HL-60 (cell line): ENCODE measurements around the gene CERS6.

Experiments used
- DNase-seq, 2 experiments: peaks; one replicate each; pipeline ENCODE4 v3.0.0-alpha.2; 2010 to 2020; ENCODE audit warnings: low read depth in 1 of 2, low spot score in 1 of 2
- H3K27ac ChIP-seq: fragments of 250-450 bp; sonication (Bioruptor Pico); replicated peaks from 2 replicates; pipeline ENCODE4 v1.5.1; 2020; ENCODE audit warnings: mild to moderate bottlenecking, moderate library complexity
- H3K27me3 ChIP-seq: fragments of 250-450 bp; sonication (Bioruptor Pico); 2 replicates; pipeline ENCODE4 v1.5.1; 2021; ENCODE audit warnings: mild to moderate bottlenecking, moderate library complexity; ENCODE audit not compliant: insufficient read depth, poor library complexity, severe bottlenecking
- H3K4me3 ChIP-seq: replicated peaks from 2 replicates; pipeline ENCODE4 v1.5.1; 2011; ENCODE audit warnings: mild to moderate bottlenecking, control low read depth, low read length; ENCODE audit not compliant: insufficient read depth
- GABPA ChIP-seq: IDR thresholded peaks from 2 replicates; pipeline ENCODE4 v1.6.1; 2012; ENCODE audit warnings: low read depth
- POLR2AphosphoS5 ChIP-seq: IDR thresholded peaks from 2 replicates; pipeline ENCODE4 v1.6.1; 2012; ENCODE audit warnings: low read depth
- SPI1 ChIP-seq: IDR thresholded peaks from 2 replicates; pipeline ENCODE4 v1.6.1; 2012; ENCODE audit warnings: low read depth, mild to moderate bottlenecking, borderline replicate concordance
- TF ChIP-seq, protein P1 (sequence below): IDR thresholded peaks from one replicate; pipeline ENCODE4 v1.5.1; 2011; ENCODE audit warnings: low read length, control low read depth, inconsistent platforms; ENCODE audit not compliant: insufficient read depth
- TF ChIP-seq, protein P2 (sequence below): IDR thresholded peaks from 2 replicates; pipeline ENCODE4 v1.6.1; 2012; ENCODE audit warnings: low read depth; ENCODE audit not compliant: insufficient replicate concordance

CERS6 gene

DNA sequence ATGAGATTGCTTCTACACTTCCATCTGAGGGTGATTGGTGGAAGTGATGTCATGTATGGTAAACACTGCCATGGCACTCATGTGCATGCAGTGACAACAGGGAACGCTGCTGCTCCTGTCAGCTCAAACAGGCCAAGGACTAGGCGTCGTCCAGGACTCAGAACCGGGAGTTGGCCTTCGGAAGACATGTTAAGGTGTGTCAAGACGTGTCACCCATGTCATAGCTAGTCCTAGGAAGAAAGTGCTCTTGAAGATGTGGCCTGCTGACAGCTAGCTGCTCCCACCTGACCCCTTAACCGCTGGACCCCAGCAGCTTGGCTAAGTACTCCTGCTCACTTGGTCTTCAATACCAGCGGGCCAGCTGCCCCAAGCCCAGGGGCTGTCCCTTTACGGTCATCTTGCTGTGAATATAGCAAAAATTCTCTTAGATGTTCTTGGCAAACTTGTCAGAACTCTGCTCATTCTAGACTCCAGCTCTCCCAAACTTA, 340.1 kb downstream of the CERS6 start:
- H3K4me3 ChIP-seq: no peak overlapping the region
- no peak for TF ChIP-seq GABPA
- TF ChIP-seq, protein P1, sequence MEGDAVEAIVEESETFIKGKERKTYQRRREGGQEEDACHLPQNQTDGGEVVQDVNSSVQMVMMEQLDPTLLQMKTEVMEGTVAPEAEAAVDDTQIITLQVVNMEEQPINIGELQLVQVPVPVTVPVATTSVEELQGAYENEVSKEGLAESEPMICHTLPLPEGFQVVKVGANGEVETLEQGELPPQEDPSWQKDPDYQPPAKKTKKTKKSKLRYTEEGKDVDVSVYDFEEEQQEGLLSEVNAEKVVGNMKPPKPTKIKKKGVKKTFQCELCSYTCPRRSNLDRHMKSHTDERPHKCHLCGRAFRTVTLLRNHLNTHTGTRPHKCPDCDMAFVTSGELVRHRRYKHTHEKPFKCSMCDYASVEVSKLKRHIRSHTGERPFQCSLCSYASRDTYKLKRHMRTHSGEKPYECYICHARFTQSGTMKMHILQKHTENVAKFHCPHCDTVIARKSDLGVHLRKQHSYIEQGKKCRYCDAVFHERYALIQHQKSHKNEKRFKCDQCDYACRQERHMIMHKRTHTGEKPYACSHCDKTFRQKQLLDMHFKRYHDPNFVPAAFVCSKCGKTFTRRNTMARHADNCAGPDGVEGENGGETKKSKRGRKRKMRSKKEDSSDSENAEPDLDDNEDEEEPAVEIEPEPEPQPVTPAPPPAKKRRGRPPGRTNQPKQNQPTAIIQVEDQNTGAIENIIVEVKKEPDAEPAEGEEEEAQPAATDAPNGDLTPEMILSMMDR: no peak
- no peaks in the 10 kb centered on the region for H3K27me3 ChIP-seq
- DNase-seq: no peak
- H3K27ac ChIP-seq: no peak overlapping the region

DNA sequence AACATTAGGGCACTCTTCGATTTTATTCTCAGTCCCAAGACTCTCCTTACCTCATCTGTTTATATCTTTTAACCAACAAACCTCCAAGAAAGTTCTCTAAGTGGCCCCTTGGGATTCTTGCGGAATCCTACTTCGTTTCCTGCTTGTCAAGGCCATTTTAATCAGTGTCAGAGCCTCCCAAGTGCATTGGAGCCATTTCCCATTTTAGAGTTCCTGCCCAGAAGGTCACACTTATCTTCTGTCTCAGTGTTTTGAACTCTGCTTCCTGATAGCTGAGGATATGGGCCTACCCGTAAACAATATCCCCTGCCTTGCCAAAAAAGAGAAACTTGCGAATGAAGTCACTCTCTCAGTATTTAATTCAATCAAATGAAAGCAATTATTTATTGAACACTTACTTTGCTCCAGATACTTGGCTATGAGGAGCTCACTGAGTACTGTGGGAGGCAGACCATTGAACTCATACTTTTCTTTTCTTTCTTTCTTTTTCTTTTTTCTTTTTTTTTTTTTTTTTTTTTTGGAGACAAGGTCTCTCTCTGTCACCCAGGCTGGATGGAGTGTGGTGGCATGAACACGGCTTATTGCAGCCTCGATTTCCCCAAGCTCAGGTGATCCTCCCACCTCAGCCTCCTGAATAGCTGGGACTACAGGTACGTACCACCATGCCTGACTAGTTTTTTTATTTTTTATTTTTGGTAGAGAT, 340.7 kb downstream of the CERS6 start:
- TF ChIP-seq POLR2AphosphoS5 (no peak), SPI1 (no peak), GABPA (no peak)
- TF ChIP-seq, protein P2, sequence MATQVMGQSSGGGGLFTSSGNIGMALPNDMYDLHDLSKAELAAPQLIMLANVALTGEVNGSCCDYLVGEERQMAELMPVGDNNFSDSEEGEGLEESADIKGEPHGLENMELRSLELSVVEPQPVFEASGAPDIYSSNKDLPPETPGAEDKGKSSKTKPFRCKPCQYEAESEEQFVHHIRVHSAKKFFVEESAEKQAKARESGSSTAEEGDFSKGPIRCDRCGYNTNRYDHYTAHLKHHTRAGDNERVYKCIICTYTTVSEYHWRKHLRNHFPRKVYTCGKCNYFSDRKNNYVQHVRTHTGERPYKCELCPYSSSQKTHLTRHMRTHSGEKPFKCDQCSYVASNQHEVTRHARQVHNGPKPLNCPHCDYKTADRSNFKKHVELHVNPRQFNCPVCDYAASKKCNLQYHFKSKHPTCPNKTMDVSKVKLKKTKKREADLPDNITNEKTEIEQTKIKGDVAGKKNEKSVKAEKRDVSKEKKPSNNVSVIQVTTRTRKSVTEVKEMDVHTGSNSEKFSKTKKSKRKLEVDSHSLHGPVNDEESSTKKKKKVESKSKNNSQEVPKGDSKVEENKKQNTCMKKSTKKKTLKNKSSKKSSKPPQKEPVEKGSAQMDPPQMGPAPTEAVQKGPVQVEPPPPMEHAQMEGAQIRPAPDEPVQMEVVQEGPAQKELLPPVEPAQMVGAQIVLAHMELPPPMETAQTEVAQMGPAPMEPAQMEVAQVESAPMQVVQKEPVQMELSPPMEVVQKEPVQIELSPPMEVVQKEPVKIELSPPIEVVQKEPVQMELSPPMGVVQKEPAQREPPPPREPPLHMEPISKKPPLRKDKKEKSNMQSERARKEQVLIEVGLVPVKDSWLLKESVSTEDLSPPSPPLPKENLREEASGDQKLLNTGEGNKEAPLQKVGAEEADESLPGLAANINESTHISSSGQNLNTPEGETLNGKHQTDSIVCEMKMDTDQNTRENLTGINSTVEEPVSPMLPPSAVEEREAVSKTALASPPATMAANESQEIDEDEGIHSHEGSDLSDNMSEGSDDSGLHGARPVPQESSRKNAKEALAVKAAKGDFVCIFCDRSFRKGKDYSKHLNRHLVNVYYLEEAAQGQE: no peak
- TF ChIP-seq, protein P1: no peak
- no peak for DNase-seq
- Histone ChIP-seq H3K27me3 (no peaks in the 10 kb centered on the region), H3K4me3 (no peak overlapping the region), H3K27ac (no peak overlapping the region)

GRCh38 chr2:168797286-168797655, 341.2 kb downstream of the CERS6 start:
- H3K27ac ChIP-seq: no peak overlapping the region
- no peak for TF ChIP-seq POLR2AphosphoS5
- TF ChIP-seq SPI1: no peak
- no peak overlapping the region for H3K4me3 ChIP-seq
- no peak for DNase-seq
- H3K27me3 ChIP-seq: no peaks in the 10 kb centered on the region

DNA sequence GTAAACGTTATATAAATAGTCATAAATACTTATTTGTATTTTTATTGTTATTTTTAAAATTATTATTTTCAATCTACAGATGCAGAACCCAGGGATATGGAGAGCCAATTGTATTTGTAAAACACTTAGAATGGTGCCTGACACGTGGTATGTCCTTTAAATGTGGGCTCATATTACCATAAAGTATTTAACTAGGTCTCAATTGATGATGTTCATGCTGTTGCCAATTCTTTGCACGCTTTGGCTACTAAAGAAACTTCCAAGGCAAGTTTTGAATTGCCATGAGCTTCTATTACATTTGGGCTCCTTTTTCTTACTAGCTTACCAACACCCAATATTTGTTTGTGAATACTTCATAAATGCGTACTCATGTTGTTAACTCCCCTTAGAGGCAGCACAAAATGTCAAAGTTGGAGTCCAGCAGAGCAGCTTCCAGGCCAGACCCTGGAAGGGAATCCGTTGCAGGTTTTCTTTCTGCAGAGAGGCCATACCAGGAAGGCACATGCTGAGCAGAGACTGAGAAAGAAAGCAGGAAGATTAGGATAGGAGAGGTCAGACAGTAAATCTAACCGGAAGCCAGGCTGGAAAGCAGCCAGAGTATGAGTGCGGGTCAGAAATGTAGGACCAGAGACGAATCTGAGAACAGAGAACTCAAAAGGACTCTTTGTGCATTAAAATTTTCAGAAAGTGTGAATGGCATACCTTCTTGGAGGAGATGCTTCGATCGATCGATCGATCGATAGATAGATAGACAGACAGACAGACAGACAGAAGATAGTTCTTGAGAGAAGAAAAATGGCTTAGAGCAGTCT, 342.2 kb downstream of the CERS6 start:
- no peak for DNase-seq
- H3K27me3 ChIP-seq: no peaks in the 10 kb centered on the region
- no peak overlapping the region for H3K4me3 ChIP-seq
- H3K27ac ChIP-seq: no peak overlapping the region
- TF ChIP-seq POLR2AphosphoS5: no peak
- TF ChIP-seq, protein P2: no peak
- no peak for TF ChIP-seq GABPA
- TF ChIP-seq, protein P1: no peak
- no peak for TF ChIP-seq SPI1
